ENCODE data around the gene TPD52L1.

Gene TPD52L1

GRCh38 chr6:125175466-125176048 is 22.0 kb downstream of the TPD52L1 start:
- no peaks in the 10 kb centered on the region for H3K36me3 ChIP-seq (ENCODE audit: control insufficient read depth, insufficient read depth, low read length)
- no peak for TF ChIP-seq CTCF (IDR thresholded peaks at IDR 0.05; ENCODE audit: insufficient read depth, low read length, poor library complexity, severe bottlenecking)
- H3K4me3 ChIP-seq (replicated peaks; ENCODE audit: low read depth, low read length) = no peak overlapping the region
- no peaks in the 10 kb centered on the region for H3K27me3 ChIP-seq (replicated peaks; ENCODE audit: control insufficient read depth, insufficient read depth, low read length)
- no peak for DNase-seq (ENCODE audit: extremely low read depth, insufficient read length)

- Histone ChIP-seq H3K4me3 (replicated peaks; ENCODE audit: low read depth, low read length) (no peak overlapping the region), H3K27me3 (replicated peaks; ENCODE audit: control insufficient read depth, insufficient read depth, low read length) (no peaks in the 10 kb centered on the region), H3K36me3 (ENCODE audit: control insufficient read depth, insufficient read depth, low read length) (no peaks in the 10 kb centered on the region)
- no peak for DNase-seq (ENCODE audit: extremely low read depth, insufficient read length)
- no peak for TF ChIP-seq CTCF (IDR thresholded peaks at IDR 0.05; ENCODE audit: insufficient read depth, low read length, poor library complexity, severe bottlenecking)
Observed at GRCh38 chr6:125182237-125183008, 28.9 kb downstream of the TPD52L1 start.

GRCh38 chr6:125183391-125183790 is 29.8 kb downstream of the TPD52L1 start:
- TF ChIP-seq CTCF (IDR thresholded peaks at IDR 0.05; ENCODE audit: insufficient read depth, low read length, poor library complexity, severe bottlenecking) = no peak
- Histone ChIP-seq H3K4me3 (replicated peaks; ENCODE audit: low read depth, low read length) (no peak overlapping the region), H3K27me3 (replicated peaks; ENCODE audit: control insufficient read depth, insufficient read depth, low read length) (no peaks in the 10 kb centered on the region), H3K36me3 (ENCODE audit: control insufficient read depth, insufficient read depth, low read length) (no peaks in the 10 kb centered on the region)
- no peak for DNase-seq (ENCODE audit: extremely low read depth, insufficient read length)

GRCh38 chr6:125188037-125188436 is 34.5 kb downstream of the TPD52L1 start:
- TF ChIP-seq CTCF (IDR thresholded peaks at IDR 0.05; ENCODE audit: insufficient read depth, low read length, poor library complexity, severe bottlenecking) = no peak
- DNase-seq (ENCODE audit: extremely low read depth, insufficient read length) = no peak
- H3K27me3 ChIP-seq (replicated peaks; ENCODE audit: control insufficient read depth, insufficient read depth, low read length) = no peaks in the 10 kb centered on the region

GRCh38 chr6:125188594-125189203 is 35.1 kb downstream of the TPD52L1 start:
- H3K36me3 ChIP-seq (ENCODE audit: control insufficient read depth, insufficient read depth, low read length) = no peaks in the 10 kb centered on the region

More at GRCh38 chr6:125188037-125188436, 34.5 kb downstream of the TPD52L1 start:
- H3K36me3 ChIP-seq (ENCODE audit: control insufficient read depth, insufficient read depth, low read length) = no peaks in the 10 kb centered on the region
- no peak overlapping the region for H3K4me3 ChIP-seq (replicated peaks; ENCODE audit: low read depth, low read length)

More at GRCh38 chr6:125188594-125189203, 35.1 kb downstream of the TPD52L1 start:
- DNase-seq (ENCODE audit: extremely low read depth, insufficient read length) = no peak
- Histone ChIP-seq H3K4me3 (replicated peaks; ENCODE audit: low read depth, low read length) (no peak overlapping the region), H3K27me3 (replicated peaks; ENCODE audit: control insufficient read depth, insufficient read depth, low read length) (no peaks in the 10 kb centered on the region)
- no peak for TF ChIP-seq CTCF (IDR thresholded peaks at IDR 0.05; ENCODE audit: insufficient read depth, low read length, poor library complexity, severe bottlenecking)

All from GM06990 (cell line).